HepG2 (cell line): ENCODE results near the gene HBM. TPM values are rescaled to one million over a fixed set of nuclear protein-coding genes. Genes with fewer than 3 reads are reported as not detected.

Experiments
- CEBPB ChIP-seq: IDR thresholded peaks from 2 replicates; pipeline ENCODE4 v1.6.1; 2011; ENCODE audit warnings: low read depth, low read length, improper control_type of control experiment, borderline replicate concordance
- ERF ChIP-seq: IDR thresholded peaks from 2 replicates; pipeline ENCODE4 v1.6.1; 2018; ENCODE audit warnings: missing biosample characterization, missing genetic modification reagents
- GATA4 ChIP-seq: sonication (generic); IDR thresholded peaks from 2 replicates; pipeline ENCODE4 v1.6.1; 2016; ENCODE audit warnings: antibody characterized with exemption, low read depth, borderline replicate concordance
- HOXD1 ChIP-seq: sonication (generic); formaldehyde crosslinking; IDR thresholded peaks from 2 replicates; pipeline ENCODE4 v1.5.0; 2020; ENCODE audit warnings: missing genetic modification reagents
- LRRFIP1 ChIP-seq: sonication (generic); formaldehyde crosslinking; conservative IDR thresholded peaks from 2 replicates; pipeline ENCODE4 v1.4.0; 2020; ENCODE audit warnings: missing genetic modification reagents
- NFE2 ChIP-seq: sonication (generic); formaldehyde crosslinking; IDR thresholded peaks from 2 replicates; pipeline ENCODE4 v1.4.0; 2020; ENCODE audit warnings: missing genetic modification reagents
- NR2F2 ChIP-seq: IDR thresholded peaks from 2 replicates; pipeline ENCODE4 v1.6.1; 2012; ENCODE audit warnings: low read depth, inconsistent platforms, borderline replicate concordance
- SMARCC2 ChIP-seq: fragments of 450-650 bp; IDR thresholded peaks from 2 replicates; pipeline ENCODE4 v1.6.1; 2017; ENCODE audit warnings: antibody characterized with exemption, mild to moderate bottlenecking
- STAG1 ChIP-seq: sonication (generic); formaldehyde crosslinking; IDR thresholded peaks from 2 replicates; pipeline ENCODE4 v1.4.0; 2020; ENCODE audit warnings: missing genetic modification reagents
- TEAD3 ChIP-seq: optimal IDR thresholded peaks from 2 replicates; pipeline ENCODE3; 2016; ENCODE audit warnings: borderline replicate concordance
- TEF ChIP-seq: sonication (generic); formaldehyde crosslinking; IDR thresholded peaks from 2 replicates; pipeline ENCODE4 v1.5.0; 2020; ENCODE audit warnings: missing genetic modification reagents
- ZBTB20 ChIP-seq: sonication (generic); formaldehyde crosslinking; IDR thresholded peaks from 2 replicates; pipeline ENCODE4 v1.8.1; 2023; ENCODE audit warnings: missing genetic modification reagents, low read depth, mild to moderate bottlenecking, borderline replicate concordance
- ZNF101 ChIP-seq: sonication (generic); formaldehyde crosslinking; IDR thresholded peaks from 2 replicates; pipeline ENCODE4 v1.4.0; 2020; ENCODE audit warnings: mild to moderate bottlenecking, low read depth, missing genetic modification reagents, borderline replicate concordance
- ZNF564 ChIP-seq: sonication (generic); formaldehyde crosslinking; IDR thresholded peaks from 2 replicates; pipeline ENCODE4 v1.8.1; 2023; ENCODE audit warnings: mild to moderate bottlenecking, missing genetic modification reagents
- ZNF629 ChIP-seq: sonication (generic); formaldehyde crosslinking; conservative IDR thresholded peaks from 2 replicates; pipeline ENCODE4 v1.5.0; 2020; ENCODE audit warnings: missing genetic modification reagents
- polyA plus RNA-seq, 8 experiments: library from polyadenylated mRNA; depleted of rRNA in 3 of 8; stranded (reverse) in 7 of 8; unstranded in 1 of 8; fragments of >200 nt; fragmentation: Illumina TruSeq in 4 of 8; extraction: Trizol in 4 of 8; gene quantifications; 2 replicates each; pipeline versions ENCODE4 v1.2.1 to v1.2.3, GENCODE V29; 2011 to 2016; ENCODE audit warnings: low read depth in 4 of 8, missing spikeins in 1 of 8, mixed read lengths in 1 of 8; ENCODE audit not compliant: insufficient read depth in 1 of 8
- total RNA-seq, 5 experiments: library from RNA; depleted of rRNA; stranded (reverse); fragments of >200 nt; fragmentation: Illumina TruSeq; extraction: Trizol; gene quantifications; 2 replicates each; pipeline ENCODE4 v1.2.3, GENCODE V29; 2016; ENCODE audit warnings: low read depth in 1 of 5
- TF ChIP-seq, protein P1 (sequence below): sonication (generic); formaldehyde crosslinking; IDR thresholded peaks from 2 replicates; pipeline ENCODE4 v1.8.0; 2022; ENCODE audit warnings: missing genetic modification reagents, mild to moderate bottlenecking, moderate library complexity, borderline replicate concordance
- TF ChIP-seq, protein P2 (sequence below): sonication (generic); formaldehyde crosslinking; IDR thresholded peaks from 2 replicates; pipeline ENCODE4 v1.8.0; 2022; ENCODE audit warnings: mild to moderate bottlenecking, missing genetic modification reagents
- TF ChIP-seq, protein P3 (sequence below): sonication (generic); formaldehyde crosslinking; IDR thresholded peaks from 2 replicates; pipeline ENCODE4 v1.8.1; 2023; ENCODE audit warnings: mild to moderate bottlenecking, missing genetic modification reagents

The HBM gene
- total and polyA plus RNA-seq, 2 of the 13 experiments (the other 11 are each of a cell fraction or from before 2014, with no cell fraction given), result not detected

GRCh38 chr16:180681-181564 lies 15.1 kb downstream of the HBM start (continued):
- no peak for TF ChIP-seq LRRFIP1 (CRISPR knock-in tag)
- peak; percentile 91 for TF ChIP-seq STAG1 (CRISPR knock-in tag)
- no peak; the same call in 1 of the 2 replicates for TF ChIP-seq NR2F2
- TF ChIP-seq, protein P1, sequence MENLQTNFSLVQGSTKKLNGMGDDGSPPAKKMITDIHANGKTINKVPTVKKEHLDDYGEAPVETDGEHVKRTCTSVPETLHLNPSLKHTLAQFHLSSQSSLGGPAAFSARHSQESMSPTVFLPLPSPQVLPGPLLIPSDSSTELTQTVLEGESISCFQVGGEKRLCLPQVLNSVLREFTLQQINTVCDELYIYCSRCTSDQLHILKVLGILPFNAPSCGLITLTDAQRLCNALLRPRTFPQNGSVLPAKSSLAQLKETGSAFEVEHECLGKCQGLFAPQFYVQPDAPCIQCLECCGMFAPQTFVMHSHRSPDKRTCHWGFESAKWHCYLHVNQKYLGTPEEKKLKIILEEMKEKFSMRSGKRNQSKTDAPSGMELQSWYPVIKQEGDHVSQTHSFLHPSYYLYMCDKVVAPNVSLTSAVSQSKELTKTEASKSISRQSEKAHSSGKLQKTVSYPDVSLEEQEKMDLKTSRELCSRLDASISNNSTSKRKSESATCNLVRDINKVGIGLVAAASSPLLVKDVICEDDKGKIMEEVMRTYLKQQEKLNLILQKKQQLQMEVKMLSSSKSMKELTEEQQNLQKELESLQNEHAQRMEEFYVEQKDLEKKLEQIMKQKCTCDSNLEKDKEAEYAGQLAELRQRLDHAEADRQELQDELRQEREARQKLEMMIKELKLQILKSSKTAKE (CRISPR knock-in tag), result peak; percentile 87; the same call in 1 of the 2 replicates
- TF ChIP-seq HOXD1, result peak; percentile 92
- peak; percentile 94; the same call in 1 of the 2 replicates for TF ChIP-seq ZNF101
- TF ChIP-seq, protein P2, sequence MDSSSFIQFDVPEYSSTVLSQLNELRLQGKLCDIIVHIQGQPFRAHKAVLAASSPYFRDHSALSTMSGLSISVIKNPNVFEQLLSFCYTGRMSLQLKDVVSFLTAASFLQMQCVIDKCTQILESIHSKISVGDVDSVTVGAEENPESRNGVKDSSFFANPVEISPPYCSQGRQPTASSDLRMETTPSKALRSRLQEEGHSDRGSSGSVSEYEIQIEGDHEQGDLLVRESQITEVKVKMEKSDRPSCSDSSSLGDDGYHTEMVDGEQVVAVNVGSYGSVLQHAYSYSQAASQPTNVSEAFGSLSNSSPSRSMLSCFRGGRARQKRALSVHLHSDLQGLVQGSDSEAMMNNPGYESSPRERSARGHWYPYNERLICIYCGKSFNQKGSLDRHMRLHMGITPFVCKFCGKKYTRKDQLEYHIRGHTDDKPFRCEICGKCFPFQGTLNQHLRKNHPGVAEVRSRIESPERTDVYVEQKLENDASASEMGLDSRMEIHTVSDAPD (CRISPR knock-in tag), result peak; percentile 90
- TF ChIP-seq SMARCC2, result no peak
- TF ChIP-seq ZNF629 (CRISPR knock-in tag), result peak; percentile 60
- TF ChIP-seq CEBPB, result no peak
- TF ChIP-seq, protein P3, sequence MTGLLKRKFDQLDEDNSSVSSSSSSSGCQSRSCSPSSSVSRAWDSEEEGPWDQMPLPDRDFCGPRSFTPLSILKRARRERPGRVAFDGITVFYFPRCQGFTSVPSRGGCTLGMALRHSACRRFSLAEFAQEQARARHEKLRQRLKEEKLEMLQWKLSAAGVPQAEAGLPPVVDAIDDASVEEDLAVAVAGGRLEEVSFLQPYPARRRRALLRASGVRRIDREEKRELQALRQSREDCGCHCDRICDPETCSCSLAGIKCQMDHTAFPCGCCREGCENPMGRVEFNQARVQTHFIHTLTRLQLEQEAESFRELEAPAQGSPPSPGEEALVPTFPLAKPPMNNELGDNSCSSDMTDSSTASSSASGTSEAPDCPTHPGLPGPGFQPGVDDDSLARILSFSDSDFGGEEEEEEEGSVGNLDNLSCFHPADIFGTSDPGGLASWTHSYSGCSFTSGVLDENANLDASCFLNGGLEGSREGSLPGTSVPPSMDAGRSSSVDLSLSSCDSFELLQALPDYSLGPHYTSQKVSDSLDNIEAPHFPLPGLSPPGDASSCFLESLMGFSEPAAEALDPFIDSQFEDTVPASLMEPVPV (CRISPR knock-in tag), result peak; percentile 99
- TF ChIP-seq GATA4, result no peak
- TF ChIP-seq TEAD3 (CRISPR knock-in tag), result peak; percentile 69
- TF ChIP-seq TEF (CRISPR knock-in tag), result peak; percentile 88
- peak; percentile 89; the same call in 1 of the 2 replicates for TF ChIP-seq ZBTB20 (CRISPR knock-in tag)
- peak; percentile 96 for TF ChIP-seq ZNF564 (CRISPR knock-in tag)
- no peak for TF ChIP-seq NFE2
- TF ChIP-seq ERF (CRISPR knock-in tag), result peak; percentile 98
